PC-9 (cell line): ENCODE results near the gene RET. TPM values are rescaled to one million over a fixed set of nuclear protein-coding genes. Genes with fewer than 3 reads are reported as not detected.

ENCODE experiments used
- BruUV-seq: library from RNA; stranded (reverse); fragments of 400-500 nt; replicated peaks from 2 replicates; lab custom pipeline; 2021; lab: Mats Ljungman, UMichigan
- CTCF ChIA-PET: fragments of 300-600 bp; sonication (Branson Sonifier 250); formaldehyde crosslinking; loops from one replicate; lab custom pipeline; 2022; ENCODE audit warnings: antibody characterized with exemption; lab: Charles Lee
- POLR2A ChIA-PET: fragments of 300-600 bp; sonication (Branson Sonifier 250); formaldehyde crosslinking; loops from one replicate; lab custom pipeline; 2022; ENCODE audit warnings: antibody characterized with exemption; ENCODE audit not compliant: unreplicated experiment; lab: Charles Lee
- DNase-seq, 2 experiments: peaks; one replicate each; pipeline versions ENCODE4 v3.0.0 to v3.0.0-alpha.2; 2015 to 2022; ENCODE audit warnings: mixed read lengths in 1 of 2
- H2AFZ ChIP-seq: fragments of 200-600 bp; sonication (generic); 2 replicates; pipeline ENCODE4 v1.8.1; 2017; ENCODE audit warnings: antibody characterized with exemption
- H3F3A ChIP-seq: fragments of 200-600 bp; sonication (generic); 2 replicates; pipeline ENCODE4 v1.8.1; 2017; ENCODE audit warnings: antibody characterized with exemption, mild to moderate bottlenecking, low read depth; ENCODE audit not compliant: insufficient read depth
- H3K27ac ChIP-seq: fragments of 200-600 bp; sonication (generic); 2 replicates; pipeline ENCODE4 v1.6.1; 2016; ENCODE audit warnings: mixed run types
- H3K27me3 ChIP-seq: fragments of 200-600 bp; sonication (generic); 2 replicates; pipeline ENCODE4 v1.6.1; 2016; ENCODE audit warnings: low read depth, mixed run types; ENCODE audit not compliant: insufficient read depth
- H3K36me3 ChIP-seq: fragments of 200-600 bp; sonication (generic); 2 replicates; pipeline ENCODE4 v1.6.1; 2016; ENCODE audit warnings: low read depth, mixed run types
- H3K4me1 ChIP-seq: fragments of 200-600 bp; sonication (generic); replicated peaks from 2 replicates; pipeline ENCODE4 v1.6.1; 2016; ENCODE audit warnings: mixed run types; ENCODE audit not compliant: insufficient read depth
- H3K4me2 ChIP-seq: fragments of 200-600 bp; sonication (generic); 2 replicates; pipeline ENCODE4 v1.6.1; 2017; ENCODE audit warnings: mixed run types
- H3K4me3 ChIP-seq: fragments of 200-600 bp; sonication (generic); 2 replicates; pipeline ENCODE4 v1.6.1; 2016; ENCODE audit warnings: mixed run types
- H3K79me2 ChIP-seq: fragments of 200-600 bp; sonication (generic); 2 replicates; pipeline ENCODE4 v1.6.1; 2017; ENCODE audit warnings: low read depth, mixed run types
- H3K9me2 ChIP-seq: fragments of 200-600 bp; sonication (generic); 2 replicates; pipeline ENCODE4 v1.8.1; 2017; ENCODE audit warnings: mild to moderate bottlenecking; ENCODE audit not compliant: insufficient read depth
- H3K9me3 ChIP-seq: fragments of 200-600 bp; sonication (generic); 2 replicates; pipeline ENCODE4 v1.8.1; 2016; ENCODE audit warnings: low read depth; ENCODE audit not compliant: insufficient read depth
- H4K20me1 ChIP-seq: fragments of 200-600 bp; sonication (generic); 2 replicates; pipeline ENCODE4 v1.8.1; 2017; ENCODE audit not compliant: insufficient read depth
- CTCF ChIP-seq: fragments of 200-600 bp; sonication (generic); conservative IDR thresholded peaks from 2 replicates; pipeline ENCODE4 v1.6.1; 2017; ENCODE audit warnings: mixed run types, antibody characterized with exemption, mild to moderate bottlenecking, moderate library complexity
- EZH2 ChIP-seq: fragments of 200-600 bp; sonication (generic); IDR thresholded peaks from 2 replicates; pipeline ENCODE4 v1.8.0; 2017; ENCODE audit warnings: antibody characterized with exemption, low read depth
- intact Hi-C: fragments of 100-400 bp; cut with micrococcal nuclease; formaldehyde crosslinking; loops from one replicate; pipeline ENCODE4 v1.10.0; 2022; ENCODE audit not compliant: unreplicated experiment
- total RNA-seq: library from RNA; stranded (reverse); gene quantifications from 2 replicates; pipeline ENCODE4 v1.2.3, GENCODE V29; 2021

Gene RET
- total RNA-seq, 1 experiment from 2014 or later, result not detected

- POLR2A ChIA-PET, result no interaction called here
- TF ChIP-seq CTCF (no peak), EZH2 (no peak)
Measured at GRCh38 chr10:43069579-43069978, 7.3 kb upstream of the RET start.

GRCh38 chr10:43070121-43071085 is 6.5 kb upstream of the RET start:
- no TSS peak for BruUV-seq
- Histone ChIP-seq H3K27ac (no peak overlapping the region), H3K36me3 (no peaks in the 10 kb centered on the region), H3K27me3 (peaks cover 13% of the 10 kb centered on the region; the same call in 1 of the 2 replicates), H3K9me2 (no peaks in the 10 kb centered on the region), H3K4me2 (no peak overlapping the region), H3K4me1 (no peaks in the 10 kb centered on the region), H3K9me3 (no peaks in the 10 kb centered on the region), H3F3A (no peaks in the 10 kb centered on the region), H4K20me1 (no peaks in the 10 kb centered on the region), H2AFZ (no peak overlapping the region), H3K4me3 (no peak overlapping the region), H3K79me2 (no peaks in the 10 kb centered on the region)
- CTCF ChIA-PET, result no interaction called here
- DNase-seq, result no peak
- POLR2A ChIA-PET, result no interaction called here
- intact Hi-C loops, result no loop called here
- TF ChIP-seq CTCF (no peak), EZH2 (no peak)

More at GRCh38 chr10:43069579-43069978, 7.3 kb upstream of the RET start:
- no peaks in the 10 kb centered on the region for H3K79me2 ChIP-seq
- H4K20me1 ChIP-seq, result no peaks in the 10 kb centered on the region
- no TSS peak for BruUV-seq
- no peak for DNase-seq
- no peaks in the 10 kb centered on the region for H3K36me3 ChIP-seq
- H3K27ac ChIP-seq, result no peak overlapping the region
- intact Hi-C loops, result no loop called here
- H3K4me2 ChIP-seq, result no peak overlapping the region
- no peaks in the 10 kb centered on the region for H3F3A ChIP-seq
- H3K4me1 ChIP-seq, result no peaks in the 10 kb centered on the region
- H3K27me3 ChIP-seq, result peaks cover 13% of the 10 kb centered on the region; the same call in 1 of the 2 replicates
- no peaks in the 10 kb centered on the region for H3K9me2 ChIP-seq
- no peak overlapping the region for H2AFZ ChIP-seq
- CTCF ChIA-PET, result no interaction called here
- H3K9me3 ChIP-seq, result no peaks in the 10 kb centered on the region
- no peak overlapping the region for H3K4me3 ChIP-seq

- no peak for TF ChIP-seq CTCF
- no peak for TF ChIP-seq EZH2
- Histone ChIP-seq H4K20me1 (no peaks in the 10 kb centered on the region), H3K27ac (no peak overlapping the region), H3F3A (no peaks in the 10 kb centered on the region), H2AFZ (no peak overlapping the region), H3K79me2 (no peaks in the 10 kb centered on the region), H3K4me2 (no peak overlapping the region), H3K9me3 (no peaks in the 10 kb centered on the region), H3K4me1 (no peaks in the 10 kb centered on the region), H3K36me3 (no peaks in the 10 kb centered on the region), H3K27me3 (peaks cover 13% of the 10 kb centered on the region; the same call in 1 of the 2 replicates), H3K9me2 (no peaks in the 10 kb centered on the region), H3K4me3 (no peak overlapping the region)
- ChIA-PET POLR2A (no interaction called here), CTCF (no interaction called here)
- BruUV-seq, result no TSS peak
- no peak for DNase-seq
- intact Hi-C loops, result no loop called here
Measured at GRCh38 chr10:43071865-43072650, 4.8 kb upstream of the RET start.
